ENCODE data around the gene ATP7B.

Gene ATP7B

GRCh38 chr13:51955281-51955771 lies 55.9 kb downstream of the ATP7B start:
- in situ Hi-C loops (cut with MboI; ENCODE audit: low sequenced_read_pairs) = no loop called here

GRCh38 chr13:51953347-51954195 lies 57.7 kb downstream of the ATP7B start:
- in situ Hi-C loops (cut with MboI; ENCODE audit: low sequenced_read_pairs) = no loop called here

GRCh38 chr13:51950722-51951121 lies 60.5 kb downstream of the ATP7B start:
- in situ Hi-C loops (cut with MboI; ENCODE audit: low sequenced_read_pairs) = no loop called here

GRCh38 chr13:51946163-51946669 lies 65.0 kb downstream of the ATP7B start:
- in situ Hi-C loops (cut with MboI; ENCODE audit: low sequenced_read_pairs) = no loop called here

GRCh38 chr13:51945149-51945548 lies 66.1 kb downstream of the ATP7B start:
- in situ Hi-C loops (cut with MboI; ENCODE audit: low sequenced_read_pairs) = no loop called here

GRCh38 chr13:51944428-51944827 lies 66.8 kb downstream of the ATP7B start:
- in situ Hi-C loops (cut with MboI; ENCODE audit: low sequenced_read_pairs) = no loop called here

- in situ Hi-C loops (cut with MboI; ENCODE audit: low sequenced_read_pairs) = no loop called here
These were observed 67.5 kb downstream of the ATP7B start for GRCh38 chr13:51943721-51944120.

GRCh38 chr13:51942189-51942588 lies 69.1 kb downstream of the ATP7B start:
- in situ Hi-C loops (cut with MboI; ENCODE audit: low sequenced_read_pairs) = no loop called here

GRCh38 chr13:51938454-51938853 lies 72.8 kb downstream of the ATP7B start:
- in situ Hi-C loops (cut with MboI; ENCODE audit: low sequenced_read_pairs) = no loop called here

GRCh38 chr13:51937320-51938290 lies 73.6 kb downstream of the ATP7B start:
- in situ Hi-C loops (cut with MboI; ENCODE audit: low sequenced_read_pairs) = no loop called here

- in situ Hi-C loops (cut with MboI; ENCODE audit: low sequenced_read_pairs) = no loop called here
These were observed 75.7 kb downstream of the ATP7B start for GRCh38 chr13:51935326-51936171.

GRCh38 chr13:51934461-51935087 lies 76.7 kb downstream of the ATP7B start:
- in situ Hi-C loops (cut with MboI; ENCODE audit: low sequenced_read_pairs) = no loop called here

GRCh38 chr13:51933466-51934058 lies 77.7 kb downstream of the ATP7B start:
- in situ Hi-C loops (cut with MboI; ENCODE audit: low sequenced_read_pairs) = no loop called here

- in situ Hi-C loops (cut with MboI; ENCODE audit: low sequenced_read_pairs) = no loop called here
These were observed 79.0 kb downstream of the ATP7B start for GRCh38 chr13:51932231-51932630.

GRCh38 chr13:51931606-51932005 lies 79.6 kb downstream of the ATP7B start:
- in situ Hi-C loops (cut with MboI; ENCODE audit: low sequenced_read_pairs) = no loop called here

- in situ Hi-C loops (cut with MboI; ENCODE audit: low sequenced_read_pairs) = no loop called here
These were observed 81.6 kb downstream of the ATP7B start for GRCh38 chr13:51929699-51930098.

GRCh38 chr13:51928231-51928630 lies 83.0 kb downstream of the ATP7B start:
- in situ Hi-C loops (cut with MboI; ENCODE audit: low sequenced_read_pairs) = no loop called here

- in situ Hi-C loops (cut with MboI; ENCODE audit: low sequenced_read_pairs) = no loop called here
These were observed 84.1 kb downstream of the ATP7B start for GRCh38 chr13:51927129-51927528.

GRCh38 chr13:51926528-51926885 lies 84.7 kb downstream of the ATP7B start:
- in situ Hi-C loops (cut with MboI; ENCODE audit: low sequenced_read_pairs) = no loop called here

All from HL-60/S4 treated with retinoic acid at 250 ng/mL for 4 days and 3 days (cell line).